Naive thymus-derived CD8-positive, alpha-beta T cell (primary cell): Measurements from ENCODE around the gene MPIG6B. TPM values are rescaled to one million over a fixed set of nuclear protein-coding genes. Genes with fewer than 3 reads are reported as not detected.

Source experiments
- ATAC-seq, 2 donors: fragments of 150-1000 bp; cut with Tn5 transposase in 1 of 2; sonication (Bioruptor Pico), chemical (Tn5 transposase) in 1 of 2; 1 replicate in 1 of 2; 2 replicates in 1 of 2; pipeline ENCODE4 v1.10.0; 2021; ENCODE audit warnings: mild to moderate bottlenecking in 2 of 2, moderate library complexity in 2 of 2
- POLR2A ChIA-PET: fragments of 350-600 bp; sonication (Branson Sonifier 250); formaldehyde crosslinking; loops from one replicate; lab custom pipeline; 2021; ENCODE audit warnings: antibody characterized with exemption; lab: Charles Lee
- DNase-seq, 10 donors: peaks; one replicate each; pipeline versions ENCODE4 v3.0.0 to v3.0.0-alpha.2; 2020 to 2022
- H3K27ac Mint-ChIP-seq, 10 donors: one replicate each; pipeline ENCODE4 v1.8.0; 2020 to 2022; ENCODE audit warnings: mild to moderate bottlenecking in 10 of 10, mixed read lengths in 10 of 10, moderate library complexity in 4 of 10, inconsistent platforms in 1 of 10
- H3K27me3 Mint-ChIP-seq, 5 donors: one replicate each; pipeline ENCODE4 v1.8.0; 2021 to 2022; ENCODE audit warnings: mixed read lengths in 5 of 5
- H3K36me3 Mint-ChIP-seq, 3 donors: one replicate each; pipeline ENCODE4 v1.8.0; 2020 to 2022; ENCODE audit warnings: mixed read lengths in 3 of 3, mild to moderate bottlenecking in 2 of 3, inconsistent platforms in 1 of 3
- H3K4me1 Mint-ChIP-seq, 4 donors: one replicate each; pipeline ENCODE4 v1.8.0; 2021 to 2022; ENCODE audit warnings: mixed read lengths in 4 of 4
- H3K4me3 Mint-ChIP-seq, 10 donors: one replicate each; pipeline ENCODE4 v1.8.0; 2020 to 2022; ENCODE audit warnings: mild to moderate bottlenecking in 10 of 10, mixed read lengths in 10 of 10, moderate library complexity in 6 of 10, inconsistent platforms in 1 of 10
- H3K9me3 Mint-ChIP-seq, 9 donors: one replicate each; pipeline ENCODE4 v1.8.0; 2020 to 2022; ENCODE audit warnings: mixed read lengths in 9 of 9, mild to moderate bottlenecking in 3 of 9, inconsistent platforms in 1 of 9, moderate library complexity in 1 of 9
- polyA plus RNA-seq, 3 donors: library from polyadenylated mRNA; unstranded; fragments of 300-500 nt; fragmentation: Illumina TruSeq; gene quantifications; one replicate each; pipeline ENCODE4 v1.2.3, GENCODE V29; 2021
- total RNA-seq, 8 experiments: library from RNA in 2 of 8; stranded (reverse) in 2 of 8; gene quantifications; one replicate each; pipeline ENCODE4 v1.2.3 and lab custom pipeline; 2021 to 2026

The MPIG6B gene
- total and polyA plus RNA-seq, 5 experiments from 2014 or later, result 1.2 to 4.9 (median 1.4) TPM

DNA sequence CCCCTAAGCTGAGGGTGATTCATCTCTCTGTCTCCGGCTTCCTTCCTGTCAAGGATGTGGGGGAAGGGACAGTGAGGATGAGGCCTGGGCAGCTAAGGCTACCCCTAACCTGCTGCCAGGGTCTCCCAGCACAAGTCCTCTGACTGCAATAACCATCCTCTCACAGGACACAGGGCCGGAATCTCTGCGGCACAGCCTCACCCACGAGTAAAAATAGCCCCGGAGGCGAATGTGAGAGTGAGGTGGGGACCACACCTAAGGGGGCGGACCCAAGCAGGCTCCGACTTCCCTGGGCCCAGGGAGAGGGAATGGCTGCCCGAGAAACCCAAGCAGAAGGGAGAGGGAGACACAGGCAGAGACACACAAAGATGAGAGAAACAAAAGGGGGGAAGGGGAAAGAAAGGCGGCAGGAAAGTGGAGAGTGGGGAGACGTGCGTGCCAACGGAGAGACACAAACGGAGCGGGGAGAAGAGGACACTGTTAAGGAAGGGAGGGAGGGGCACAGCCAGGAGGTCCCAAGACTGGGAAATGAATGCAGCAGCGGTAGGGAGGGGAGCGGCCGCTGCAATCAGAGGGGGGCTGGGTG, 11.7 kb downstream of the MPIG6B start:
- Mint-ChIP-seq H3K4me3 (peak overlapping the region; percentile 89 to 99 (median 98)), H3K4me1 (peaks cover 53 to 80% (median 77%) of the 10 kb centered on the region in 4 donors), H3K9me3 (no peaks in the 10 kb centered on the region), H3K27me3 (no peaks in the 10 kb centered on the region), H3K27ac (peak overlapping the region; percentile 75 to 97 (median 90)), H3K36me3 (peaks cover 0 to 30% (median 6%) of the 10 kb centered on the region in 3 donors)
- ATAC-seq, result peak in 1 of 2 donors; percentile 0
- peak in 4 of 10 donors; percentile 23 to 55 (median 36) for DNase-seq
- POLR2A ChIA-PET, result interaction anchor here (0.6 to 1.5 kb wide), 6 partner anchors 12 to 80 kb away, joined by 3 to 7 read pairs (median 4); partner anchors contain the start of genes HSPA1A, HSPA1L, LSM2 and MPIG6B

DNA sequence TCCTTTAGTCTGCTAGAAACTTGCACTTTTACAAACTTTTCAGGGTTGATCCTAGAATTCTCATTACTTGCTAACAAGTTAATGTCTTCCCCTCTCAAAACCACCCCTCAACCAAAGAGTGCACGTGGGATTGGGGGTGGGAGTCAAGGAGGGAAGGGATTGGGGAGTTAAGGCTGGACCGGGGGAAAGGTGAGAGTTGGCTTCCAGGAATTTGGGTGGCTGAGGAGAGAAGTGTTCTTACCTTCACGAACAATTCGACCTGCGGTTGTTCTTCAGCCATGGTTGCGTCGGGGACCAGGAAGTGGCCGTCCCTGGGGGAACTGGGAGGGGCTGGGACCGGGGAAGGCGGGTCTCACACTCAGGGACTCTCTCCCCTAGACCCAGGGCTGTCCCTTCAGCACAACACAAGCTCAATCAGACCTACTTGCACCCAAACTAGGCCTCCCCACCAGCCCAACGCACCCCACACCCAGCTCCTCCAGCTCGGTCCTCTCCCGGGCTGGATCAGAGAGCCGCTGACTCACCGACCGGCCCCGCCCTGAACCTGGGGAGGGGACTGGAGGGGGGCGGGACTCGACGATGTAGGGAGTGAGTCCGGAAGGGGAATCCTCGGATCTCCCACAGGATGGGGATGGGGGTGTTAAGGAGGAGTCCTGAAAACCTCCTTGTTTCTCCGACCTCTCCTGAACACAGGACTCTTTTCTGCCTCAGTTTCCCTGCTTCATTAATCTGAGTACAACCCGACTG, 13.0 kb downstream of the MPIG6B start, which contains the start of gene CLIC1:
CLIC1 (minus strand) TSS at position 510 of the 747 bp plus-strand sequence; CDS start at position 280, 230 bp downstream.
- peak in 8 of 10 donors; percentile 35 to 76 (median 53) for DNase-seq
- peak within 1 kb of the TSS; percentile 89 to 99 (median 98) for H3K4me3 Mint-ChIP-seq
- H3K36me3 Mint-ChIP-seq, result peaks cover 0 to 26% (median 6%) of the 10 kb centered on the region in 3 donors

DNA sequence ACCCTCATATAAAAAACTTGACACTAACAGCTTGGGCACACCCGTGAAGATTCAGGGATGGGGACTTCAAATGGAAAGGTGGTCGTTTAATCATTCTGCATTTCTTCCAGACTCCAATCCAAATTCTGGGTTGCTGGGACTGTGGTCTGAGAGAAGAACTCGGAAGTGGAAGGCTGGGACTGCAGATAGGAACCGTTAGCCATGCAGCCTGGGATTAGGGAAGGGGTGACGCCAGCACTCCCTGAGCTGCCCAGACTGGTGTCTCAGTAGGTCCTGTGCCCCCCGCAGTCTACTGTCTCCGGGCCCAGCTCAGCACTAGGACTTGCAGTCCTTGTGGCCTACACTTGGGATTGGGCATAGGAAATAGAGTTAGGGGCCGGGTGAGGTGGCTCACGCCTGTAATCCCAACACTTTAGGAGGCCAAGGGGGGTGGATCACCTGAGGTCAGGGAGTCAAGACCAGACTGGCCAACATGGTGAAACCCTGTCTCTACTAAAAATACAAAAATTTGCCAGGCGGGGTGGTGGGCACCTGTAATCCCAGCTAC, 13.7 kb downstream of the MPIG6B start:
- DNase-seq, result no peak
- Mint-ChIP-seq H3K4me3 (peak overlapping the region; percentile 89 to 99 (median 98)), H3K27me3 (no peaks in the 10 kb centered on the region)

More for the DNA sequence above, 13.0 kb downstream of the MPIG6B start, which contains the start of gene CLIC1:
- peak; percentile 2 to 16 for ATAC-seq
- H3K9me3 Mint-ChIP-seq, result no peaks in the 10 kb centered on the region
- H3K27ac Mint-ChIP-seq, result peak within 1 kb of the TSS; percentile 83 to 97 (median 91)
- H3K27me3 Mint-ChIP-seq, result no peaks in the 10 kb centered on the region
- POLR2A ChIA-PET, result interaction anchor here (1.0 to 2.1 kb wide), 7 partner anchors 59 to 95 kb away, joined by 3 to 9 read pairs (median 4); partner anchors contain the start of genes HSPA1A, HSPA1L, LSM2 and VARS1
- H3K4me1 Mint-ChIP-seq, result peaks cover 53 to 84% (median 77%) of the 10 kb centered on the region in 4 donors

DNA sequence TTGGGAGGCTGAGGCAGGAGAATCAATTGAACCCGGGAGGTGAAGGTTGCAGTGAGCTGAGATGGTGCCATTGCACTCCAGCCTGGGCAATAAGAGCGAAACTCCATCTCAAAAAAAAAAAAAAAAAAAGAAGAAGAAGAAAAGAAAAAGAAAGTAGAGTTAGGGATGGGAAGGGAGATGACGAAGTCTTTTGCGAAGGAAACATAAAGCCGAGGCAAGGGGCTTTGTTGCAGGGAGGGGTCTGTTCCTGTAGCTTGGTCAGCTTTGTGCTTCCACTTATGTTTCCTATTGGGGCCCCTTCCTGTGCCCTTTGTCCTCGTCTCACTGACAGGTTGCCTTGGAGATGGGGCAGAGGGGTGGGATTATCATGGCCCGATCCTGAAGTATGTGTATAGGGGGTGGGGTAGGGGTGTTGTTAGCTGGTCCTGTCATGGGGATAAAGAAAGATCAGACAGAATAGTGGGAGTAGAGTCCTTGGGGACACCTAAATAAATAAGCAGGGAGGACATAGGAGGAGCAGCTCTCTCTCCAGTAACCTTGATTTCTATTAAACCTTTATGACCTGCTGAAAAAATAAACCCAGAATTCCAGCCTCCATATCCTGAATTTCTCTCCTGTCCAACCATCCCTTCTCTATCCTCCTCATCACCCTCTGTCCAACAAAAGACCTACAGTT, 14.3 kb downstream of the MPIG6B start:
- no peak for DNase-seq
- H3K36me3 Mint-ChIP-seq, result peaks cover 0 to 13% (median 1%) of the 10 kb centered on the region in 3 donors

More for the DNA sequence above, 13.7 kb downstream of the MPIG6B start:
- peaks cover 0 to 19% (median 6%) of the 10 kb centered on the region in 3 donors for H3K36me3 Mint-ChIP-seq
- POLR2A ChIA-PET, result interaction anchor here (0.5 to 3.9 kb wide), 9 partner anchors 8 to 468 kb away, joined by 3 to 24 read pairs (median 3); partner anchors contain the start of genes DDAH2, LSM2 and VARS1
- H3K27ac Mint-ChIP-seq, result peak overlapping the region; percentile 71 to 97 (median 90)
- H3K4me1 Mint-ChIP-seq, result peaks cover 53 to 86% (median 77%) of the 10 kb centered on the region in 4 donors
- ATAC-seq, result no peak
- H3K9me3 Mint-ChIP-seq, result no peaks in the 10 kb centered on the region

DNA sequence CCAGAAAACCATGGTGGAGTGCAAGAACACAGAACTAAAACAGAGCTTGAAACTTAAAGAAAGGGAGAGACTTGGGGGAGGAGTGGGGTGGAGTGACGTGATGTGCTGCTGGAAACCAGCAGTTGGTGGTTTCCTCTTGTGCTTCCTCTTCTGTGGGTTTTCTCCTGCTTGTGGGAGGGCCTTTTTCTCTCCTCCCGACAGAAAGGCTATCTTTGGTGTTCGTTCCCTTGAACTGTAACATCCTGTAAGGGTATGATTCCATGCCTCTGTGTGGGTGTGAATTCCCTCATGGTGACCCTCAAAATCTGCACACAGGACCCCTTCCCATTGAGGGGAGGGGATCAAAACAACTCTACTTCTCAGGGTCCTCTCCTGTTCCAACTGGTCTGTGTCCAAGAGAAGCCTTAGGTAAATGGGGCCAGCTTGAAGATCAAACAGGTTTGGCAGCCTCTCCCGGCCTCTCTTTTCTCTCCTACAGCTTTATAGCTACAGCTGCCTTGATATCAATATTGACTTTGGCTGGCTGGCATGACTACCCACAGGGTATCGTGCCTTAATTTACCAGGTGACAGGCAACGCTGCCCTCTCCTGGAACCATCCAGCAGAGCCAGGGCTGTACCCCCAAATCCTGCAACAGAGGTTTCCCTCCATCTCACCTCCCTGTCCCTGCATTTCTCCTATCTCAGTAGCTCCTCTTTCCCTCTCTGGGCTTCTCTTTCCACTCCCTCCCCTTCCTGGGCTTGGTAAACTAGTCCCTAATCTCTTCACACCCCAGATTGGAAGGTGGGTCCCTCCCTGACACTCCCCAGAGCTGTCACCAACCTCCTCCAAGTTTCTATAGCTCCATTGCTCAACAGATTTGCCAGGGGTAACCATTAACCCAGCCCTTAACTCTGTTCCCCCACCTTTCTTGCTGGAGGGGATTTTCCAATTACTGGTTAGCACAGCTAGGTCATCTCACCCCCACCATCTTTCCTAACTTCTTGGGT, 15.1 kb downstream of the MPIG6B start:
- no peaks in the 10 kb centered on the region for H3K27me3 Mint-ChIP-seq
- ATAC-seq (peak; percentile 35 to 49), DNase-seq (peak in 9 of 10 donors; percentile 52 to 80 (median 71))
- peak overlapping the region; percentile 89 to 99 (median 98) for H3K4me3 Mint-ChIP-seq
- peaks cover 0 to 8% (median 1%) of the 10 kb centered on the region in 3 donors for H3K36me3 Mint-ChIP-seq
- no peaks in the 10 kb centered on the region for H3K9me3 Mint-ChIP-seq
- peaks cover 57 to 78% (median 73%) of the 10 kb centered on the region in 4 donors for H3K4me1 Mint-ChIP-seq
- POLR2A ChIA-PET, result interaction anchor here (0.6 to 3.9 kb wide), 17 partner anchors 9 to 240 kb away, joined by 3 to 24 read pairs (median 4); partner anchors contain the start of genes ABHD16A, DDAH2, LSM2 and VARS1
- peak overlapping the region; percentile 43 to 97 (median 86) for H3K27ac Mint-ChIP-seq

More for the DNA sequence above, 14.3 kb downstream of the MPIG6B start:
- Mint-ChIP-seq H3K27ac (peak overlapping the region; percentile 43 to 97 (median 86)), H3K9me3 (no peaks in the 10 kb centered on the region), H3K27me3 (no peaks in the 10 kb centered on the region), H3K4me3 (peak overlapping the region; percentile 89 to 99 (median 98)), H3K4me1 (peaks cover 53 to 81% (median 76%) of the 10 kb centered on the region in 4 donors)
- POLR2A ChIA-PET, result interaction anchor here (0.5 to 3.9 kb wide), 18 partner anchors 8 to 468 kb away, joined by 3 to 24 read pairs (median 4); partner anchors contain the start of genes ABHD16A, DDAH2, LSM2 and VARS1
- no peak for ATAC-seq

DNA sequence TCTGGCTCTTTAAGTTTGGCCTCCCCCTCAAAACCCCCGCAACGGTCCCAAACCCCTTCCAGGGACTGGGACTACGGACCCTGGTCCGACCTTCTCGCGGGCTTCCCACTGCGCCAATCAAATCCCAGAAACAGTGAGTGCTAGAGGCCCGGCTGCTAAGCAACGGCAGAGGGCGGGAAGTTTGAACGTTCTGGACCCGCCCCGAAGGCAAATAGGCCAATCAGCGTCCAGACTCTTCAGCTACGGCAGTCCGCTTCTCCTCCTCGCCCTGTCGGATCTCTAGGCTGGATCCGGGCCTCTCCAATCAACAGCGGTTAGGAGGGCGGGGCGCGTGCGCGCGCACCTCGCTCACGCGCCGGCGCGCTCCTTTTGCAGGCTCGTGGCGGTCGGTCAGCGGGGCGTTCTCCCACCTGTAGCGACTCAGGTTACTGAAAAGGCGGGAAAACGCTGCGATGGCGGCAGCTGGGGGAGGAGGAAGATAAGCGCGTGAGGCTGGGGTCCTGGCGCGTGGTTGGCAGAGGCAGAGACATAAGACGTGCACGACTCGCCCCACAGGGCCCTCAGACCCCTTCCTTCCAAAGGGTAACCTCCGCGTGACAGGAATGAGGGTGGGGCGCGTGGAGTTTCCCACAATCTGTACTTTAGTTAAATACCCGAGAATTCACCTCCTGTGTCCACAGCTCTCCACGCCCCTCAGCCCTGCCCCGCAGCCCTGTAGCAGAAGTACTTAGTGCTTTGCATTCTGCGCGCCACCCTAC, 16.6 kb downstream of the MPIG6B start, which contains the start of gene MSH5:
MSH5 (plus strand) TSS at position 367 of the 758 bp plus-strand sequence. CDS start 462 bp downstream, outside the sequence.
- Mint-ChIP-seq H3K9me3 (no peaks in the 10 kb centered on the region), H3K36me3 (peaks cover 0 to 2% (median 0%) of the 10 kb centered on the region in 3 donors), H3K4me1 (peaks cover 49 to 62% (median 58%) of the 10 kb centered on the region in 4 donors), H3K27me3 (no peaks in the 10 kb centered on the region), H3K27ac (peak within 1 kb of the TSS; percentile 71 to 97 (median 91)), H3K4me3 (peak within 1 kb of the TSS; percentile 92 to 99 (median 98))
- peak; percentile 86 to 97 (median 93) for DNase-seq
- ATAC-seq, result peak; percentile 91 to 94
- POLR2A ChIA-PET, result interaction anchor here (0.6 to 3.9 kb wide), 12 partner anchors 11 to 106 kb away, joined by 3 to 24 read pairs (median 4); partner anchors contain the start of genes ABHD16A, BAG6, DDAH2 and LSM2

DNA sequence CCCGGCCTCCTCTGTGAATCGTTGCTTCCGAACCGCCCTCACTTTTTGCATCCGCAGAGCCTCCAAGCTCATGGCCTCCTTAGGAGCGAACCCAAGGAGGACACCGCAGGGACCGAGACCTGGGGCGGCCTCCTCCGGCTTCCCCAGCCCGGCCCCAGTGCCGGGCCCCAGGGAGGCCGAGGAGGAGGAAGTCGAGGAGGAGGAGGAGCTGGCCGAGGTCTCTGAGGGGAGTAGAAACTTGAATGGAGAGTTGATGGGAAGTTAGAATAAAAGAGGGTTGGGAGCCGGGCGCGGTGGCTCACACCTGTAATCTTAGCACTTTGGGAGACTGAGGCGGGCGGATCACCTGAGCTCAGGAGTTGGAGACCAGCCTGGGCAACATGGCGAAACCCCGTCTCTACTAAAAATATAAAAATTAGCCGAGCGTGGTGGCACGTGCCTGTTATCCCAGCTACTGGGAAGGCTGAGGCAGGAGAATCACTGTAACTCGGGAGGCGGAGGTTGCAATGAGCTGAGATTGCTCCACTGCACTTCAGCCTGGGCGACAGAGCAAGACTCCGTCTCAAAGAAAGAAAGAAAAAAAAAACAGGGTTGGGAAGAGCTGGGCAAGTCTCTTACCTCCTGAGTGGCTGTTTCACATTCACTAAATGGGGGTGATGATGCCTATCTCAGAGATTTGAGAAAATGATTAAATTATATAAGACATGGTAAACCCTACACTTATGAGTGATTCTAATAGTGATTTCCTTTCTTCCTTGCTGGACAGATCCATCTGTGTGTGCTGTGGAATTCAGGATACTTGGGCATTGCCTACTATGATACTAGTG, 17.4 kb downstream of the MPIG6B start:
- Mint-ChIP-seq H3K36me3 (peaks cover 0 to 2% (median 0%) of the 10 kb centered on the region in 3 donors), H3K27ac (peak overlapping the region in 7 of 10 donors; percentile 9 to 97 (median 88)), H3K4me3 (peak overlapping the region; percentile 92 to 99 (median 98)), H3K4me1 (peaks cover 41 to 57% (median 51%) of the 10 kb centered on the region in 4 donors), H3K9me3 (no peaks in the 10 kb centered on the region), H3K27me3 (no peaks in the 10 kb centered on the region)
- POLR2A ChIA-PET, result interaction anchor here (0.6 to 3.9 kb wide), 8 partner anchors 12 to 95 kb away, joined by 3 to 24 read pairs (median 4); partner anchors contain the start of genes ABHD16A, DDAH2 and VARS1
- DNase-seq (no peak), ATAC-seq (no peak)

DNA sequence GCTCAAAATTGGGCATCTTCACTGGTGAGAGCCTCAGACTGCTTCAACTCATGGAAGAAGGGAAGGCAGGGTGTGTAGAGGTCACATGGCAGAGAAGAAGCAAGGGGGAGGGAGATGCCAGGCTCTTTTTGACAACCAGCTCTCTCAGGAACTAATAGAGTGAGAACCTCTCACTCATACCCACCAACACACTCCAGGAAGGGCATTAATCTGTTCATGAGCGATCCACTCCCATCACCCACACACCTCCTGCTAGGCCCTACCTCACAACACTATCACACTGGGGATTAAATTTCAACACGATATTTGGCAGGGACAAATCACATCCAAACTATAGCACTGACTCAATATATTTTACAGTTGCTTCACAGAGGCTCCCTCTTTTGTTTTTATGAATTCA, 18.6 kb downstream of the MPIG6B start:
- POLR2A ChIA-PET, result interaction anchor here (0.7 to 1.1 kb wide), 2 partner anchors 11 to 73 kb away, joined by 3 to 6 read pairs; no protein-coding TSS in a partner anchor
- DNase-seq, result no peak
- H3K9me3 Mint-ChIP-seq, result no peaks in the 10 kb centered on the region
- no peak for ATAC-seq
- peak overlapping the region in 2 of 10 donors; percentile 22 to 51 for H3K27ac Mint-ChIP-seq
- peaks cover 32 to 47% (median 40%) of the 10 kb centered on the region in 4 donors for H3K4me1 Mint-ChIP-seq
- H3K4me3 Mint-ChIP-seq, result peak overlapping the region in 7 of 10 donors; percentile 31 to 98 (median 57)
- peaks cover 0 to 2% (median 0%) of the 10 kb centered on the region in 3 donors for H3K36me3 Mint-ChIP-seq
- no peaks in the 10 kb centered on the region for H3K27me3 Mint-ChIP-seq

DNA sequence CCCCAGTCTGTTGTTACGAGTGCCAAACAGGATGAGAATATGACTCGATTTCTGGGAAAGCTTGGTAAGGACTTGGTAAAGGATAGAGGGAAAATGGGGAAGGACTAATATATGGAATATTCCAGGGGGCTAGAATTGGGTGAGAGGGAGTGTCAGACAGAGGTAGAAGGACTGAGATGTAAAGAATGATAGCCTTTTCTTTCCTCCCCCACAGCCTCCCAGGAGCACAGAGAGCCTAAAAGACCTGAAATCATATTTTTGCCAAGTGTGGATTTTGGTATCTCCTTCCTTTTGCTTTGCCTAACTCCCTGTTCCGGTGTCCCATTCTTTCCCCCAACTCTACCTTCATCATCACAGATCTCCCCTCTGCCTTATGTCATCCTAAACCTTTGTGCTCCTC, 19.7 kb downstream of the MPIG6B start:
- POLR2A ChIA-PET, result interaction anchor here (1.1 kb wide), 1 partner anchor 10 kb away, joined by 6 read pairs; no protein-coding TSS in a partner anchor
- peaks cover 0 to 2% (median 0%) of the 10 kb centered on the region in 3 donors for H3K36me3 Mint-ChIP-seq
- DNase-seq (no peak), ATAC-seq (no peak)
- H3K4me1 Mint-ChIP-seq, result peaks cover 25 to 37% (median 30%) of the 10 kb centered on the region in 4 donors
- H3K27me3 Mint-ChIP-seq, result no peaks in the 10 kb centered on the region
- H3K4me3 Mint-ChIP-seq, result no peak overlapping the region
- H3K9me3 Mint-ChIP-seq, result no peaks in the 10 kb centered on the region
- peak overlapping the region in 1 of 10 donors; percentile 32 for H3K27ac Mint-ChIP-seq
